ENCODE data around the gene CCDC24. TPM values are rescaled to one million over a fixed set of nuclear protein-coding genes. Genes with fewer than 3 reads are reported as not detected.

The CCDC24 gene
- total and polyA plus RNA-seq, 9 of the 15 experiments (the other 6 are each of a cell fraction or from before 2014, with no cell fraction given): 0.31 to 4.5 (median 1.5) TPM

- TF ChIP-seq RBM17 (IDR thresholded peaks at IDR 0.05; ENCODE audit: borderline replicate concordance, low read depth, low read length) (no peak), BRD4 (IDR thresholded peaks at IDR 0.05) (no peak), MEIS2 (IDR thresholded peaks at IDR 0.05; ENCODE audit: partially characterized antibody) (peak; percentile 35), ZFP36 (IDR thresholded peaks at IDR 0.05; ENCODE audit: low read depth, low read length, partially characterized antibody) (no peak), TEAD4 (IDR thresholded peaks at IDR 0.05; ENCODE audit: low read length) (peak; percentile 83), TEAD4 (CRISPR knock-in tag; IDR thresholded peaks at IDR 0.05; ENCODE audit: borderline replicate concordance) (peak; percentile 53; the same call in 1 of the 2 replicates), TBL1XR1 (IDR thresholded peaks at IDR 0.05; ENCODE audit: low read length in 2 of 2) (peak; percentile 40 to 50; a peak in 2 of 4 replicates), SMAD4 (CRISPR knock-in tag; conservative IDR thresholded peaks at IDR 0.05) (no peak; the same call in 1 of the 2 replicates), FOXM1 (IDR thresholded peaks at IDR 0.05; ENCODE audit: low read depth) (no peak), FOXM1 (CRISPR knock-in tag; IDR thresholded peaks at IDR 0.05; ENCODE audit: low read depth) (peak; percentile 76; the same call in 1 of the 2 replicates), MAFK (IDR thresholded peaks at IDR 0.05; ENCODE audit: low read length) (peak; percentile 62), NCOA1 (IDR thresholded peaks at IDR 0.05; ENCODE audit: low read depth) (0 out of 2 replicates have a peak, but pooled peaks have one; percentile 21), HDAC3 (IDR thresholded peaks at IDR 0.05; ENCODE audit: borderline replicate concordance, partially characterized antibody) (no peak), ARID4B (CRISPR knock-in tag; IDR thresholded peaks at IDR 0.05) (no peak), RCOR1 (IDR thresholded peaks at IDR 0.05; ENCODE audit: borderline replicate concordance in 1 of 2, low read depth in 2 of 2, low read length in 2 of 2) (peak in 1 of 2 experiments; percentile 72; a peak in 3 of 4 replicates), ZNF830 (CRISPR knock-in tag; IDR thresholded peaks at IDR 0.05) (no peak), HCFC1 (IDR thresholded peaks at IDR 0.05; ENCODE audit: low read depth, low read length) (peak; percentile 22; the same call in 1 of the 2 replicates), VEZF1 (CRISPR knock-in tag; IDR thresholded peaks at IDR 0.05) (no peak), ZNF780A (CRISPR knock-in tag; IDR thresholded peaks at IDR 0.05) (no peak), GTF2A2 (tag; IDR thresholded peaks at IDR 0.05) (no peak), ZNF41 (CRISPR knock-in tag; conservative IDR thresholded peaks at IDR 0.05) (no peak)
These were observed 45.2 kb downstream of the CCDC24 start (continued) for GRCh38 chr1:44036409-44037139.
